ENCODE data around the gene OR5M11. TPM values are rescaled to one million over a fixed set of nuclear protein-coding genes. Genes with fewer than 3 reads are reported as not detected.
"Not testable (repeated sequence)": the region's sequence is repeated elsewhere in the genome, so short reads cannot be mapped to it uniquely, and the experiment has no call there.

The OR5M11 gene
- polyA plus RNA-seq (ENCODE audit: insufficient read length in 3 of 3): not detected

DNA sequence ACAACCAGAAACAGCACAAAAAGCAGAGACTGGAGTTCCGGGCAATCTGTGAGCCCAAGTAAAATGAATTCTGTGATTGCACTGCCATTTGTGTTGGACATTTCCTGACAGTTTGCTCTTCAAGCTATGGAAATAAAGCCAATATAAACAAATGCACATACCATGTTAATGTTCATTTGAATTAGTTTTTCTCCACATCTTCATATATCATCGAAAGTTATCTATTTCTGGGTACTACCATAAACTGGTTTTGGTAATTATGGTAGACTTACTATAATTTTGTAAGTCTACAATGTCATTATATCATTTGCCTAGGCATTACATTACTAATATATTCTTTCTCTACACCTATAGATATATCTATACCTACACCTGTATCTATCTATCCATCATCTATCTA is at the start of gene OR5M11:
OR5M11 (minus strand) TSS at position 101 of the 400 bp plus-strand sequence; CDS start at position 101, 0 bp downstream.
- no peak for DNase-seq (ENCODE audit: low read depth in 3 of 3, low spot score in 2 of 3)

DNA sequence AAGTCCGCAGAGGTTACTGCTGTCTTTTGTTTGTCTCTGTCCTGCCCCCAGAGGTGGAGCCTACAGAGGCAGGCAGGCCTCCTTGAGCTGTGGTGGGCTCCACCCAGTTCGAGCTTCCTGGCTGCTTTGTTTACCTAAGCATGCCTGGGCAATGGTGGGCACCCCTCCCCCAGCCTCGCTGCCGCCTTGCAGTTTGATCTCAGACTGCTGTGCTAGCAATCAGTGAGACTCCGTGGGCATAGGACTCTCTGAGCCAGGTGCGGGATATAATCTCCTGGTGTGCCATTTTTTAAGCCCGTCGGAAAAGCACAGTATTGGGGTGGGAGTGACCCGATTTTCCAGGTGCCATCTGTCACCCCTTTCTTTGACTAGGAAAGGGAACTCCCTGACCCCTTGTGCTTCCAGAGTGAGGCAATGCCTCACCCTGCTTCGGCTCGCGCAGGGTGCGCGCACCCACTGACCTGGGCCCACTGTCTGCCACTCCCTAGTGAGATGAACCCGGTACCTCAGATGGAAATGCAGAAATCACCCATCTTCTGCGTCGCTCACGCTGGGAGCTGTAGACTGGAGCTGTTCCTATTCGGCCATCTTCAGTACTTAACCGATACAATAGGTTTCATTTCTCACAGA is 49.1 kb upstream of the OR5M11 start:
- DNase-seq (ENCODE audit: low read depth in 3 of 3, low spot score in 2 of 3): not testable (repeated sequence)

DNA sequence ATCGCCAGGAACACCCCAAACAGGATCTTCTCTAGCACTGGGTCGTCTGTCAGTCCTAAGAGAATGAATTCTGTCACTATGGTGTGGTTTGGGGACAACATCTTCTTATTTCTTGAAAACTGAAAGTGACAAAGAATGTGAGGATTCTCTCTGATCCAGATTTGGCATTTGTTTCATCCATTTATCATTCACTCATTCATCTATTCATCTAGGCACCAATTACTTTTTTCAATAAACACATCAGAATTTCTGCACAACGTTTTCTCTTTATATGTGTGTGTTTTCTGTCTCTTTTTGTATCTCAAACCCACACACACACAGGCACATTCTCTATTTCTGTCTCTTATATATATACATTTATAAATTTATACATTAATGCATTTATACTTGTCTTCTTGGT is 34.6 kb upstream of the OR5M11 start, which contains the start of gene OR5M10:
OR5M10 (minus strand) TSS at position 101 of the 400 bp plus-strand sequence; CDS start at position 101, 0 bp downstream.
- DNase-seq (ENCODE audit: low read depth in 3 of 3, low spot score in 2 of 3): no peak

DNA sequence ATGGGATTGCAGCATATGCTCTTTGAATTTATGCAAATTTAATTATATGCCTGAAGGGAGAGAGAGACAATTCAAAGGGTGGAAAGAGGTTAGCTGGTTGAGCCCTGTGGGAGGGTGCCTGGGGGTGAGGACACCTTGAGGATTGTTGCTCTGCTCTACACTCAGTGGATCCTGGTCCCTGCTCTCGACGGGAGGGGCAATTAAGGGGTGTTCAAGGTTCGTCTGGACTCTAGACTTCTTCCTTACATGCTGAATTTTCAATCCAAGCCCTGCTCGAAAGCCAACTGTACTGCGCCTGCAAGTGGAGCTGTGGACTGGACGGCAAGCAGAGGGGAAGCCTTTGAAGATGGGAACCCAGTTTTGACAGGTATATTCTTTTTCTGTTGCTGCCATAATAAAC is 15.5 kb upstream of the OR5M11 start:
- DNase-seq (ENCODE audit: low read depth in 3 of 3, low spot score in 2 of 3): no peak

DNA sequence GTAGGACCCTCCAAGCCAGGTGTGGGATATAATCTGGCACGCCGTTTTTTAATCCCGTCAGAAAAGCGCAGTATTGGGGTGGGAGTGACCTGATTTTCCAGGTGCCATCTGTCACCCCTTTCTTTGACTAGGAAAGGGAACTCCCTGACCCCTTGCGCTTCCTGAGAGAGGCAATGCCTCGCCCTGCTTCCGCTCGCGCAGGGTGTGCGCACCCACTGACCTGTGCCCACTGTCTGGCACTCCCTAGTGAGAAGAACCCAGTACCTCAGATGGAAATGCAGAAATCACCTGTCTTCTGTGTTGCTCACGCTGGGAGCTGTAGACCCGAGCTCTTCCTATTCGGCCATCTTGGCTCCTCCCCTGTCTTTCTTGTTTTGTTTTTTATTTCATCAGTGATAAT is 11.6 kb upstream of the OR5M11 start:
- not testable (repeated sequence) for DNase-seq (ENCODE audit: low read depth in 3 of 3, low spot score in 2 of 3)

DNA sequence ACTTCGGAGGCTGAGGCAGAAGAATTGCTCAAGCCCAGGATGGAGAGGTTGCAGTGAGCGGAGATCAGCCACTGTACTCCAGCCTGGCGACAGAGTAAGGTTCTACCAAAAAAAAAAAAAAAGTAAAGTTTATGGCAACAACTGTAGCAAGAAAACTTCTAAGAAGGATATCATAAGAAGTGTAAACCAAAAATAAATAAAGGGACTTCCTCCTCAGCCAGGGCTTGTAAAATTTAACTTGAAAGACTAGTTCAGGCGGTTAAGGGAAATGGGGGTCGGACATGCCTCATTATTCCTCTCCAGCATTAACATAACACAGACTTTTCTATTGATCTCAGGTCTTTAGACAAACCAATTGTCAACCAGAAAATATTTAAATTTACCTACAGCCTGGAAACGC is 2.5 kb upstream of the OR5M11 start:
- no peak for DNase-seq (ENCODE audit: low read depth in 3 of 3, low spot score in 2 of 3)

DNA sequence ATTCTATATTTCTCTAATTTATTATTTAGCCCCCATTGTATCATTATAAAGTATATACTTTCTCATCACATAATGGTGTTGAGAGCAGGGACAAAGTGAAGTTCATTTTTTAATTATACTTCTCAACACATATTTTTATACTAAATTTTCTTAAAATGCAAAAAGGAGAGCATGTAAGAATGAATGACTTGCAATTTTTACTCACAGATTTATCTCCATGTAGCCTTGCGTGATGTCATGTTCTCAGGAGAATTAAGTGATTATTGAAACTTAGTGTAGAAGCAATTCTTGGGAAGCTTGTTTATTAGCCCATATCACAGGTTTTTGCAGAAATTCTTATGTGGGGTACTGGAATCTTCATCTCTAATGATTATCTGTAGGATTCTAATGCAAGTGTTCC is 682 bp upstream of the OR5M11 start:
- no peak for DNase-seq (ENCODE audit: low read depth in 3 of 3, low spot score in 2 of 3)

DNA sequence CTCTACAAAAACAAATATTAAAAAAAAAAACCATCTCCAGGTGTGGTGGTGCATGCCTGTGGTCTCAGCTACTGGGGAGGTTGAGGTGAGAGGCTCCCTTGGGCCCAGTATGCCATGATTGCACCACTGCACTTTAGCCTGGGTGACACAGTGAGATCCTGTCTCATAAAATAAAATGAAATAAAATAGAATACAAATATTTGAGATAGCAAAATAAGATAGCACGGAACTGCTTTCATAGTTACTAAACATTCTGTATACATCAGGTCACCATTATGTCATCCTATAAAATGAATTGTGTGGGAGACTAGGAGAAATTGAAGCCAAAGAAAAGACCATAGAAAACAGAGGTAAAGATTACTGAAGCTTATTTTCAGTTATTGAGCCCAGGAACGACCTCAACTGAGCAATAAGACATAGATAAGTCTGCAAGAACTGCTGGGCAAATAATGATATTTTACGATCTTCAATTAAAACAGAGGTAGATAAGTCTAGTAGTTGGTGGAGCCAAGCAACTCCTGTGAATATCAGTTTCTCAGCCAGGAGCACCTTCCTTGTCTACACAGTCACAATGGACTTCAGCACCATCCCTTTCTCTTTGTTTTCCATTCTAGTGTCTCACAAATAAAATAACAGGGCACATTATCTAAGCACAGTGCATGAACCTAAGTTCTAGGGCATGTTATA is 9.9 kb downstream of the OR5M11 start:
- no peak for DNase-seq (ENCODE audit: low read depth in 3 of 3, low spot score in 2 of 3)

DNA sequence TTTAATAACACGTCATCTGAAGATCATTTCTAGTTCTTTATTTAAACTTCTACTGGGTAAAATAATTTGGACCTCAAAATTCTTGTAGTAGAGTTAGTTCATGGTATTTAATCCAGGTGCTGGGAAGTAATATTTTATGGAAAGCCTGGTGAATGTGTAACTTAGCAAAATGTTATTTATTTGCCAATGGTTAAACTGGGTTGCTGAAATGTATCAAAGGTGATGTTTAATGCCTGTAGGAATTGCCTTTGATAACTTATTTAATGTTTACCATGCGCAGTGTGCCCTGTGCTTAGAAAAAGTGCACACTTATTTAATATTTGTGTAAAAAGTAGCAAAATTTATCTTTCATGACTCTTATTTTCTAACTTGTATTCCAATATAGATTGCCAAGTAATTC is 11.2 kb downstream of the OR5M11 start:
- DNase-seq (ENCODE audit: low read depth in 3 of 3, low spot score in 2 of 3): no peak

DNA sequence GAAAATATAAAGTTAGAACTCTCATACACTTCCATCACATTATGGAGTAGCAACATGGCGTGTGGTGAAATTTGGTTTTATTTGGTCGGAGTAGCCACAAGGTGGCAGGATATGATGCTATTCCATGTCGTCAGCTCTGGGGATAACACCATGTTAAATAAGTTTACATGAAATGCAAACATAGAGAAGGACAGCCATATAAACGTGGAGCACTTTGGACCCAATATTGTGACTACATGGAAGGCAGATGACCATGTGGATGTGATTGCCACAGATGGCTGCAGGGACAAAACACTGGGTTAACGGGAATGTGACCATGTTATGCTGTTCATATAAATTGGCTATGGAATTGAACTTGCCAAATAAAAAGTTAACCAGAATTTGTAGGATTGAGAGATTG is 21.0 kb downstream of the OR5M11 start:
- no peak for DNase-seq (ENCODE audit: low read depth in 3 of 3, low spot score in 2 of 3)

DNA sequence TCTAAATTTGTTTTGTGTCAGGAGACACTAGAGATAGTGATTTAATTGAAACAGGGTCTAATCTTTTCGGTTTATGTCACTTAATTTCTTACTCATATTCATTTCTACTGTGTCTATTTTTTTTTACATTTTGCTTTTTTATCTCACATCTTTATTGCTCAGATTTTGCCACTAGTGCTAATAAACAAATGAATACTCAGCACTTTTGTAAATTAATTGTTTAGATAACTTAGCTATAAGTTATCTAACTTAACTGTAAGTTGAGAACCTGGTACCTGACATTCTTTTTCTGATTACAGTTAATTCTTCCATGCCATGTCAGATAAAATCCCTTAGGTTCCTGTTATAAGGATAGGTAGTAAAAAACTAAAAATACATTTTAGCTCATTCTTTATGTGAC is 29.8 kb downstream of the OR5M11 start:
- no peak for DNase-seq (ENCODE audit: low read depth in 3 of 3, low spot score in 2 of 3)

DNA sequence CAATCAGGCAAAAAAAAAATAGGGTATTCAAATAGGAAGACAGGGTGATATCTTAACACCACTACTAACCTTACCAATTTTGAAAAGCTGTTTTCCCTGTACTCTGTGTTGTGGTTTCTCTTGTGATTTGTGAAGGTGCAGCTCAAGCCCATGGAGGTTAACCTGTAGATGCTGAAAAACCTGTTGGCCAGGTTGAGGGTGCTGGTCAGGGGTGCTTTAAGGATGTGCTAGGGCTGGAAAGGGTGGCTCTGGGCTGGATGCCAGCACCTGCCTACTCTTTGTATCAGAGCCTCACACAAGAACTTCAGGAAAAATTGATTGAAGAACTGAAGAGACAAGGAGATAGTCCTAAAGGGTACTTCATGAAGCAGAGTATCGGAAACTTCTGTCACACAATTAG is 33.6 kb downstream of the OR5M11 start:
- DNase-seq (ENCODE audit: low read depth in 3 of 3, low spot score in 2 of 3): no peak

DNA sequence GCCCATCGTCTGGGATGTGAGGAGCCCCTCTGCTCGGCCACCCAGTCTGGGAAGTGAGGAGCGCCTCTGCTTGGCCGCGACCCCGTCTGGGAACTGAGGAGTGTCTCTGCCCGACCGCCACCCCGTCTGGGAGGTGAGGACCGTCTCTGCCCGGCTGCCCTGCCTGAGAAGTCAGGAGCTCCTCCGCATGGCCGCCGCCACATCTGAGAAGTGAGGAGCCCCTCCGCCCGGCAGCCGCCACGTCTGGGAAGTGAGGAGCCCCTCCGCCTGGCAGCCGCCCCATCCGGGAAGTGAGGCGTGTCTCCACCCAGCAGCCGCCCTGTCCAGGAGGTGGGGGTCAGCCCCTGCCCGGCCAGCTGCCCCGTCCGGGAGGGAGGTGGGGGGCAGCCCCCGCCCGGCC is 46.0 kb downstream of the OR5M11 start:
- DNase-seq (ENCODE audit: low read depth in 3 of 3, low spot score in 2 of 3): no peak

DNA sequence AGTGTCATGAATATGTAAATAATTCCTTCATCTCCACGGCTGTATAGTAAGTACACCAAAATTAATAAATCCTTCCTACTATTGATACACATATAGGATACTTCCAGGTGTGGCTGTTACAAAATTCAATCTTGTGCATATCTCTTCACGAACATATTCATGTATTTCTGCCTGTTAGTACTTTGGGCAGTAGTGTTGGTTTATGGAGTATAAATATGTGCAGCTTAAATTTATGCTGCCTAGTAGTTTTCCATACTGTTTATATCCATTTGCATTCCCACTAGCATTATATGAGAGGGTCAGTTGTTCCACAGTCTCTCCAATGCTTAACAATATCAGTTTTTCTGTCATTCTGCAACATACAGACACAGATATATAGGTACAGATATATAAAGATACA is 47.9 kb downstream of the OR5M11 start:
- no peak for DNase-seq (ENCODE audit: low read depth in 3 of 3, low spot score in 2 of 3)

Other genes starting within 250 kb of the OR5M11 start
- not detected for gene OR8K3, start 228.1 kb downstream of the OR5M11 start, polyA plus RNA-seq (ENCODE audit: insufficient read length in 3 of 3)
- gene OR8K1, start 197.2 kb downstream of the OR5M11 start, polyA plus RNA-seq (ENCODE audit: insufficient read length in 3 of 3): not detected
- not detected for gene OR8J1, start 189.0 kb downstream of the OR5M11 start, polyA plus RNA-seq (ENCODE audit: insufficient read length in 3 of 3)
- not detected for gene OR8U1, start 167.6 kb downstream of the OR5M11 start, polyA plus RNA-seq (ENCODE audit: insufficient read length in 3 of 3)
- gene OR5AL1, start 130.6 kb downstream of the OR5M11 start, polyA plus RNA-seq (ENCODE audit: insufficient read length in 3 of 3): not detected
- gene OR5M3, start 69.9 kb downstream of the OR5M11 start, polyA plus RNA-seq (ENCODE audit: insufficient read length in 3 of 3): not detected
- gene OR5M8, start 51.9 kb downstream of the OR5M11 start, polyA plus RNA-seq (ENCODE audit: insufficient read length in 3 of 3): not detected
- not detected for gene OR5M10, start 34.5 kb upstream of the OR5M11 start, polyA plus RNA-seq (ENCODE audit: insufficient read length in 3 of 3)
- not detected for gene OR5M1, start 71.6 kb upstream of the OR5M11 start, polyA plus RNA-seq (ENCODE audit: insufficient read length in 3 of 3)
- not detected for gene OR5AP2, start 99.2 kb upstream of the OR5M11 start, polyA plus RNA-seq (ENCODE audit: insufficient read length in 3 of 3)
- gene OR5AR1, start 120.4 kb upstream of the OR5M11 start, polyA plus RNA-seq (ENCODE audit: insufficient read length in 3 of 3): not detected
- not detected for gene OR9G1, start 155.8 kb upstream of the OR5M11 start, polyA plus RNA-seq (ENCODE audit: insufficient read length in 3 of 3)
- gene OR9G4, start 205.4 kb upstream of the OR5M11 start, polyA plus RNA-seq (ENCODE audit: insufficient read length in 3 of 3): not detected

All from right renal cortex interstitium (tissue), 3 donors.